Activated CD8-positive, alpha-beta memory T cell treated with anti-CD3 and anti-CD28 coated beads, Interleukin-2, amount 50 U/mL, for 24 hours (primary cell): ENCODE results near the gene RNF224.
A peak's percentile ranks its signal among the peaks of the same experiment; 100 is the strongest.

Experiments used
- DNase-seq: peaks from one replicate; pipeline ENCODE4 v3.0.0-alpha.2; 2020; ENCODE audit errors: extremely low read depth

RNF224 gene

DNA sequence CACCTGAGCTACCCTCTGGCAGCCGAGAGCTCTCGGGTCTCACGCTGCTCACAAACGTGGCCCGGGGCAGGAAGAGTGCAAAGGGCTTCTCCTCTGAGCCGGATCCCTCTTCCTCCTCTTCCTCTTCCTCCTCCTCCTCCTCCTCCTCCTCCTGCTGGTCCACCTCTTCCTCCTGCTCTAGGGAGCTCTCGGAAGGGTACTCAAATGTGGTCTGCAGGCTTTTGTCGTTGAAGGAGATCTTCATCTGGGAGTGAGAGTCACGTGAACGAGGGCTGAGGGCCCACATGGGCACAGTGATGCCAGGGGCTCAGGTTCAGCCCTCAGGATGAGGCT lies 34.9 kb upstream of the RNF224 start:
- DNase-seq: no peak

DNA sequence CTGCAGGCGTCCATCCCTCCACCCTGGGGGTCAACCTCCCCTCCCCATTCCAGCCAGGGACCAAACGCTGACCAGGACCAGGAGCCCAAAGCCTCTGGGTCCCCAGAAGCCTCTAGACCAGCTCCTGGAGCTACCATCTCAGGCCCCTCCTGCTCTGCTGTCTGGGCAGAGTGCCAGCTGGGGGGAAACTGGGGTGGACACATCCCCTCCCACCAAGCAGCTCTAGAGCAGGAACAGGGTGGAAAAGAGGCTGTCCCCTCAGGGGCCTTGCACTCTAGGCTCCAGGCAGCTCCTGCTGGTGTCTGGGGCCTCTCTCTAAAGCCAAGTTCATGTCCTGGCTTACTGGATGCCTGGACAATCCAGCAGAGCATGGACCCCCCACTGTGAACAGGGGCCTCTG lies 34.4 kb upstream of the RNF224 start:
- DNase-seq: no peak

DNA sequence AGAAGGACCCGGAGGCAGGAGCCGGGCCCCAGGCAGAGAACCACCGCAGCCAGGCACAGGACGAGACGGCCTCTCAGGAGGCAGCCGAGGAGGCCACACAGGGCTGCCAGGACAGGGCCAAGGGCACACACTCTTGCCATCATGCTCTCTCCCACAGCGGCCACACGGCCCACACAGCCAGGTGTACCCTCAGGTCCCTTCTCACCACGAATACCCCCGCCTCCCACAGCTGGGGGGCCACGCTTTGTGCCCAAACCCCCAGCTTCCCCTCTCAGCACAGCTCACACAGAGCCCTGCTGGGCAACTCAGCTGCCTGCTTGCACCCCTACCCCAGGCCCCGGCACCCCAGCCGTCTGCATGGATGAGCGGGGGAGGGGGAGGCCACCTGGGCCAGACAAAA lies 33.5 kb upstream of the RNF224 start:
- no peak for DNase-seq

GRCh38 chr9:137194388-137194787 lies 32.9 kb upstream of the RNF224 start:
- no peak for DNase-seq

DNA sequence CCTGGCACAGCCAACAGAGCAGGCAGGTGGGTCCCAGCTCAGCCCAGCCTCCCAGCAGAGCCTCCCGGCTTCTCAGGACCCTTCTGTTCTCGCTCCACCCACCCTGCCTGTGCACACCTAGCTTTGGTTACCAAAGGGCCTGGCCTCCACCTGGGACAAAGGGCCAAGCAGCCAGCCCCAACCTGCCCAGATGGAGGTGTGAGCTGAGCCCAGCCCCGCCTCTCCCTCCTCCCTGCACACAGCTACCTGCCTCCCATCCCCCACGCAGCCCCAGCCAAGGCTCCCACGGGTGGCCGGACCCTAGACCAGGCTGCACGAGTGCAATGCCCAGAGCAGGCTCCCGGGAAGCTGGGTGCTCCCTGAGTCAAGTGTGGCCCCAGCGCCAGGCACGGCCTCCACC lies 32.4 kb upstream of the RNF224 start:
- DNase-seq: no peak

- DNase-seq: no peak
These were observed 31.6 kb upstream of the RNF224 start for GRCh38 chr9:137195525-137196220.

- DNase-seq: no peak
These were observed 29.0 kb upstream of the RNF224 start for GRCh38 chr9:137198051-137198901.

DNA sequence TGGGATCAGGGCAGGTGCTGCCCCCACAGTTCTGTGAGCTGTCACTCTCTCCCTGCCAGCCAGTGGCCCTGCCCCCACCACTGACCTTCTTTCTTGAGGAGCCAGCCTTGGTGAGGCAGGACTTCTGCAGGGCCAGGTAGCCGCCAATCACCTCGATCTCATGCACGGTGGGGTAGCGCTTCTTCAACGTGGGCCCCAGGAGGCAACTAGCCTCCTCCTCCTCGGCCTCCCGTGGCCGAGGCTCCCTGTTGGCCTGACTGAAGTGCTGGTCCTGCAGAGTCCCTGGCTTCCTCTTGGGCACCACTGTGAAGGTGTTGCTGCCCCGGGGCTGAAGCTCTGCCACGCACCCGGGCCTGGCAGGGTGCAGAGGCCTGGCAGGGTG lies 28.4 kb upstream of the RNF224 start:
- no peak for DNase-seq

DNA sequence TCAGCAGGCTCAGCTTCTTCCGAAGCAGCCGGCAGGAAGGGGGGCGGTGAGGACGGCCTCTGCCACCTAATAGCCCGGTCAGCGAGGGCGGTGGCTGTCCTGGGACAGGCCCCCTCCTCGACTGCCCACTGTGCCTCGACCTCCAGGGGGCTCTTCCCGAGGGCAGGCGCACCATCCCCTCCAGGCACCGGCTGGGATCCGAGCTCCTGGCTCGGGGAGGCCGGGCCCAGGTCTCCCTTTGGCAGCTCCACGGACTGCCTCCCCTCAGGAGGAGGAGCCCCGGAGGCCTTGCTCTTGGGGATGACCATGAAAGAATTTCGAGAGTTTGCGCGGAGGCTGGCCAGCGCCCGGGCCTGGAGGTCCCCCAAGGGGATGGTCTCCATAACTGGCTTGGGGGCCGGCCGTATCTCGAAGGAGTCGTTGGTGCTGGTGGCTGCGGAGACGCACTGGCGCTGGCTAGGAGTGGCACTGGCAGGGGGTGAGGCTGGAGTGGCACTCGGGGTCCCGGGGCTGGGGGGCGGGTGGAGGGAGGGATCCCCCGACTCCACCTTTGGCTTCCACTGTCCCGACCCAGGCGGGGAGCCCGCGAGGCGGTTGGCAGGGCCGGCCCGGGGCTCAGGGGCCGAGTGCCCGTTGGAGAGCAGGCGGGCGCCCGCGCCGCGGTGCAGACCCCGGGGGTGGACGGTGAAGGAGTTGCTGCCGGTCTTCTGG lies 27.7 kb upstream of the RNF224 start:
- no peak for DNase-seq

DNA sequence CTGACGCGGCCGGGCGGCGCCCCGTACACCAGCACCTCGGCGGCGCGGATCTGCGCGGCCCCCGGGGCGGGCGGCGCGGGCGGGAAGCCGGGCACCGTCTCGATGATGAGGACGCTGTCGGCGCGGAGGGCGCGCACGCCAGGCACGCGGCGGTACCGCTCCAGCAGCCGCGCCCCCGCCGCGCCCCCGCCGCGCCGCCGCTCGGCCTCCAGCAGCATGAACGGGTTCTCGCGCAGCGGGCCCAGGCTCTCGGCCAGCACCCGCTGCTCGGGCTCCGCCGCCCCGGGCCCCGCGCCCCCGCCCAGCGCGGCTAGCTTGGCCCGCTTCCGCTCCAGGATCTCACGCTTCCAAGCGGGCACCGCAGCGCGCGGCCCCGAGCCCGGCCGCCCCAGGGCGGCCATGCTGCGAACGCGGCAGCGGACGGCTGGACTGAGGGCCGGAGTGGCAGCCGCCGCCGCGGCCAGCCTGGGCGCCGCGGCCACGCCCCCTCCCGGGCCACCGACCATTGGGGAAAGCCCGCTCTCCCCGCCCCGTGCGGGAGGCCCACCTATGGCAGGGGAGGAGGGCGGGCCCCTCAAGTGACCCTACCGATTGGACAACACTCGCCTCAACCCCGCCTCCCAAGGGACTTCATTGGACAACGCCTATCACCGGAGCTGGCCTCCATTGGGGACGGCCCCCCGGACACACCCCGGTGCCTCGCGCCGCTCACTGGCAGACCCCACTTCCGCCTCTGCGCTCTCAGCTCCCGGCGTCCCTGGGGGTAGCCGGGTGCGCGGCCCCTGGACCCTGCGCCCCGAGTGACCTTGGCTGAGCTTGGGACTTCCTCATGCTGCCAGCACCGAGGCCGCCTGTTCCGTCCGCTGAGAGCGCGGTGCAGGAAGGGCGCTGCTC lies 26.7 kb upstream of the RNF224 start, which contains the start of gene TPRN:
TSS of gene TPRN (minus strand) at position 431 of the 894 bp plus-strand sequence. CDS start at position 401, 30 bp downstream.
- peak; percentile 96 for DNase-seq

GRCh38 chr9:137201205-137201868 lies 26.0 kb upstream of the RNF224 start:
- DNase-seq: no peak

DNA sequence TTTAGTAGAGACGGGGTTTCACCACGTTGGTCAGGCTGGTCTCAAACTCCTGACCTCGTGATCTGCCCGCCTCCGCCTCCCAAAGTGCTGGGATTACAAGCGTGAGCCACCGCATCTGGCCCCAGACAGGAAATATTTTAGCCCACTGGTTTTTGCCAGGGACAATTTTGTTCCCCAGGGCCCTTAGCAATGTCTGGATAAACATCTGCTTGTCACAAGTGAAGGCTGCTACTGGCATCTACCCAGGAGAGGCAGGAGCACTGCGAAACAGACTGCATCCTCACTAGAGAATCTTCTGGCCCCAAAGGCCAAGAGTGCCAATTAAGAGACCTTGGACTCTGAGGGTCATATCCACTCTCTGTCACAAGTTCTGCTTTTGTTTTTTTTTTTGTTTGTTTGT lies 24.3 kb upstream of the RNF224 start:
- no peak for DNase-seq

DNA sequence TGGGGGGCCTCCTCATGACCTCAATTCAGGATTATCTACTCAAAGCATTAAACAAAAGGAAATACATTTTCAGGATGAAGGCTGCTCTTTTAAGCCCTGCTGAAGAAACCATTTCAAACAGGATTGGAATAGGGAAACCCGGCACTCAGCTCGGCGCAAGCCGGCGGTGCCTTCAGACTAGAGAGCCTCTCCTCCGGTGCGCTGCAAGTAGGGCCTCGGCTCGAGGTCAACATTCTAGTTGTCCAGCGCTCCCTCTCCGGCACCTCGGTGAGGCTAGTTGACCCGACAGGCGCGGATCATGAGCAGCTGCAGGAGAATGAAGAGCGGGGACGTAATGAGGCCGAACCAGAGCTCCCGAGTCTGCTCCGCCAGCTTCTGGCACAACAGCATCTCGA lies 22.6 kb upstream of the RNF224 start:
- DNase-seq: no peak

GRCh38 chr9:137205126-137206069 lies 21.9 kb upstream of the RNF224 start, which contains the start of the genes NDOR1 and TMEM203:
Gene NDOR1, plus strand, starts transcription at chr9:137205700. Its CDS starts 78 bp downstream, at chr9:137205778.
Gene TMEM203, minus strand, starts transcription at chr9:137205648. Its CDS starts 234 bp downstream, at chr9:137205414.
- DNase-seq: peak; percentile 93

GRCh38 chr9:137206602-137207001 lies 20.7 kb upstream of the RNF224 start:
- DNase-seq: no peak

GRCh38 chr9:137211532-137211931 lies 15.8 kb upstream of the RNF224 start:
- no peak for DNase-seq

DNA sequence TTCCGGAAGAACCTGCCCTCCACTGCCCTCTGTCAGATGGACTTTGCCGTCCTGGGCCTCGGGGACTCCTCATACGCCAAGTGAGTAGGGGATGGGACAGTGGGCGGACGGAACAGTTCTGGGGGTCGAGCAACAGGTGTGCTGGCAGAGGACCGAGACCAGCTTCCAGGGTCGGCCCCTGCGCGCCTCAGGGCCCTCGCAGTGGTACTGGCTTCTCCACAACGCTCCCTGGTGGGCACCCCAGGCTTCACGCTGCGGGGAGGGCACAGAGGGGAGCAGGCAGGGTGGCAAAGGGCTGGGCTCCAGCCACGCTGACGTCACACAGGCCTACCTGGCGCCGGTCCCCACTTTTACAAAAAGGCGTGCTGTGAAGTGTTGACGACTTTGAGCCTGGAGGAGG lies 14.8 kb upstream of the RNF224 start:
- DNase-seq: no peak

DNA sequence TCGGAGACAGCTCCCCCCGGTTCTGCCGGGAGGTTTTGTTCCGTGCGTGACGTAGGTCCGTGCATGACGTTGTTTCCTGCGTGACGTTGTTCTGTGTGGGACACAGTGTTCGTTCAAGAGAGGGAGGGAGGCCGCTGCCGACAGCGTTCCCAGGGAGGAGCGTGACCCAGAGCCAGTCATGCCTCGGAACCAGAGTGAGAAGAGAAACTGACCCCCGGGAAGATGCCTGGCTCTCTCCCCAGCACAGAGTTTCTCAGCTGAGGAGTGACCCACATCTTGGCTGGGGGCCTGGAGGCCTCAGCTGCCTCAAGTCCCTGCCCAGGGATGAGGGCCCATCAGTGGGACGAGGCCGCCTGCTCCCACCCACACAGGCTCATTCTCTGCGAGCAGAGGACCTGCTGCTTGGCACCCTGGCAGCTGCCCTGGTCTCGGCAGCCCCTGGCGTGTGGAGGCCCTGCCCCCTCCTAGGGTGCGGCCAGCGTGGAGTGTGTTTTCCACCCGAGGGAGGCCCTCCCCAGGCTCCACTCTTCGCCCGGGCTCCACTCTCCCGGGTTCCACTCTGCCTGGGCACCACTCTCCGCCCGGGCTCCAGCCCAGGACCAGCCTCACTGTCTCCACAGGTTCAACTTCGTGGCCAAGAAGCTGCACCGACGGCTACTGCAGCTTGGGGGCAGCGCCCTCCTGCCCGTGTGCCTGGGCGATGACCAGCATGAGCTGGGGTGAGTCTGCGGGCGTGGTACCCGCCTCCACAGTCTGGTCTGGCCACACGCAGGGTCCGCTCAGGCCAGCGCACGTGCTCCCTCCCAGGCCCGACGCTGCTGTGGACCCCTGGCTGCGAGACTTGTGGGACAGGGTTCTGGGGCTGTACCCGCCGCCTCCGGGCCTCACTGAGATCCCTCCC lies 13.9 kb upstream of the RNF224 start:
- DNase-seq: no peak

DNA sequence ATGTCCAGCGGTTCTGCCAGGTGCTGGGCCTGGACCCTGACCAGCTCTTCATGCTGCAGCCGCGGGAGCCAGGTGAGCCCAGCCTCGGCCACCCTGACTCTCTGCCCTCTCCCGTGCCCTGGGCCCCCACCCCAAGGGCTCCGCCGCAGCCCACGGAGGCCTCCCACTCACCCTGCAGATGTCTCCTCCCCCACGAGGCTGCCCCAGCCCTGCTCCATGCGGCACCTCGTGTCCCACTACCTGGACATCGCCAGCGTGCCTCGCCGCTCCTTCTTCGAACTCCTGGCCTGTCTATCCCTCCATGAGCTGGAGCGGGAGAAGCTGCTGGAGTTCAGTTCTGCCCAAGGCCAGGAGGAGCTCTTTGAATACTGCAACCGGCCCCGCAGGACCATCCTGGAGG lies 12.7 kb upstream of the RNF224 start:
- no peak for DNase-seq
